ENCODE measurements around the gene HIBADH. TPM values are rescaled to one million over a fixed set of nuclear protein-coding genes. Genes with fewer than 3 reads are reported as not detected.
A peak's percentile ranks its signal among the peaks of the same experiment; 100 is the strongest.

HIBADH gene
- total RNA-seq, 1 donor from 2014 or later, result 21.5 TPM

DNA sequence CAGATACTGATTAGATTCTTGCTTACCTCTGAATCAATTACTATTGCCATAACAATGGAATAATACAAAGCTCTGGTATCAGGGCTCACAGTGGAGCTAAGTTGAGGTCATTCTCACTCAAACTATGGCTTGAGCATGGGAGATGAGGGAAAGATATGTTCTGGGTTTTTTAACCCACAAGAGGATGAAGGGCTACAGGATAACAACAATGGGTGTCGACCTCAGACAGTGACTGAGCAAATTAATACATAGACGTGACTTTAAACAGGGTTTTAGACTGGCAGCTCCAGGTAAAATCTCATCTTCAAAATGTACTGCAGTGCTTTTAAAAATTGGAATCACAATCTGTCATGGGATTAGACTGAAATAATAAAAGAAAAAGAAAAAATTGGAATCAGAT, 7.5 kb upstream of the HIBADH start:
- H3K4me3 Mint-ChIP-seq, result no peak overlapping the region
- no peaks in the 10 kb centered on the region for H3K36me3 Mint-ChIP-seq (ENCODE audit: low read depth)
- H3K9me3 Mint-ChIP-seq, result no peaks in the 10 kb centered on the region
- no peak for DNase-seq
- no peak overlapping the region for H3K27ac Mint-ChIP-seq
- H3K27me3 Mint-ChIP-seq, result peaks cover 13% of the 10 kb centered on the region
- peaks cover 1% of the 10 kb centered on the region for H3K4me1 Mint-ChIP-seq
- intact Hi-C loops (cut with micrococcal nuclease), result no loop called here

DNA sequence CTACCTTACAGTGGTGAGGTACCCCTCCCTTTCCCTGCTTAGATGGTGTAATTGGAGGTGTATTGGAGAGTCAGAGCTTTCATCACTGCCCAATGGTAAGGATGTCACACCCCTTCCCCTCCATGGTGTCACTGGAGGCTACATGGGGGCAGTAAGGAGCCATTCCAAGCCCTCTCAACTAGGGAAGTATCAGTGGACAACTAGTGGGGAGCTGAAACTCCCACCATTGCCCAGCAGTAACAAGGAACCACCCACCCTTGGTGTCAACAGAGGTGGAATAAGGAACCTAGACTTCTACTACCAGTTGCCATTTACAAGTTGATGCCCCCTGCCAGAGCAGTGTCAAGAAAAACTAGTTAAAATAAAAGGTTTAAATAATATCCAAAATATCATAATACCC, 2.8 kb upstream of the HIBADH start:
- Mint-ChIP-seq H3K27ac (no peak overlapping the region), H3K36me3 (ENCODE audit: low read depth) (peaks cover 3% of the 10 kb centered on the region), H3K27me3 (peaks cover 4% of the 10 kb centered on the region), H3K9me3 (no peaks in the 10 kb centered on the region), H3K4me1 (peaks cover 21% of the 10 kb centered on the region), H3K4me3 (no peak overlapping the region)
- intact Hi-C loops (cut with micrococcal nuclease), result loop anchor here (10.0 kb wide), 3 partner anchors 369 to 801 kb away; partner anchors contain the start of gene SKAP2
- no peak for DNase-seq

DNA sequence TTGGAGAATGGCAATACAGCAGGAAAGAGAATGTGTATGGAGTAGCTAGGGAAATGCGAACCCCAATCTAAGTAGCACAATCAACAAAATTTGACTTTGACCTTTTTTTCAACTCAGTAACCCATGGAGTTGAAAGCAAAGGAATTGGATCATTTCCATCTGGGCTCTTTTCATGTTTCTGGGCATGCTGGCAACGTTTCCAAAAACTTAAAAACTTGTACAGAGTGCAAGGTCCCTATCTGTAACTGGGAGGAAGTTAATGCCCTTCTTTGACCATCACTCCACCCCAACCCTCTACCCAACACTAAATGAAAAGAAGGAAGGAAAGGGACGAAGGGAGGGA, 1.3 kb upstream of the HIBADH start:
- Mint-ChIP-seq H3K4me3 (peak overlapping the region; percentile 86), H3K27ac (peak overlapping the region; percentile 91)

DNA sequence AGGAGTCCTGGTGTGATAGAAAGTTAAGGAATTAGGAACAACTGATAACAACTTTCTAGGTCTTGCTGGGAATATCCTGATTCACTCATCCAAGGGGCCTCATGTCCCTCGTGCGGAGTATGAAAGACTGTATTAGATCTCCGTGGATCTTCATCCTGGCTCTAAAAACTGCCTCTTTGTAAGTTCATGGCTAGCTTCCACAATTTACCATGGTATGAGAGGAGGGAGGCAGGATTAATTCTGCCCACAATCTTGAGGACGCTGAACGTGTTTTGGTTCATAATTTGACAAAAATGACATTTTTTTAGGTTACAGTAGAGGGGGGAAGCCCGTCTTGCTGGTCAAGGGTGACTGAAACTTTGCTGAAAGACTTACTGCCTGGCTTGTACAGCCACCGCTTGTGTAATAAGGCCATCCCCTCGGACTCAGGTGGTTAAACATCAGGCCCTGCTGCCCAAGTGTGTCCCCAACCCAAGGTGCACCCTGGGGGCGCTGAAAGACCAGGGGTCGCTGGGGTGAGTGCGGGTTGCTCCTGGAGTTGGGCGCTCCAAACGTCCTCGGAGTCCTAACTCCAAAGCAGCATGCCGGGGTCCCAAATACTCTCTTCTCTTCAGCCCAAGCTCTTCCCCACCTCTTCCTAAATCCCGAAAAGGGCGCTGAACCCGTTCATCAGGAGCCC, 733 bp downstream of the HIBADH start:
- intact Hi-C loops (cut with micrococcal nuclease), result loop anchor here (2.0 to 10.0 kb wide), 5 partner anchors 239 to 797 kb away; partner anchors contain the start of gene SKAP2
- no peaks in the 10 kb centered on the region for H3K9me3 Mint-ChIP-seq
- peak overlapping the region; percentile 86 for H3K4me3 Mint-ChIP-seq
- no peaks in the 10 kb centered on the region for H3K27me3 Mint-ChIP-seq
- peaks cover 21% of the 10 kb centered on the region for H3K4me1 Mint-ChIP-seq
- peaks cover 3% of the 10 kb centered on the region for H3K36me3 Mint-ChIP-seq (ENCODE audit: low read depth)
- DNase-seq, result no peak
- peak overlapping the region; percentile 91 for H3K27ac Mint-ChIP-seq

More for the DNA sequence above, 1.3 kb upstream of the HIBADH start:
- peaks cover 21% of the 10 kb centered on the region for H3K4me1 Mint-ChIP-seq
- H3K27me3 Mint-ChIP-seq, result peaks cover 4% of the 10 kb centered on the region
- intact Hi-C loops (cut with micrococcal nuclease), result loop anchor here (1.0 to 10.0 kb wide), 7 partner anchors 76 to 799 kb away; partner anchors contain the start of genes SKAP2 and TAX1BP1
- H3K9me3 Mint-ChIP-seq, result no peaks in the 10 kb centered on the region
- DNase-seq, result no peak
- peaks cover 3% of the 10 kb centered on the region for H3K36me3 Mint-ChIP-seq (ENCODE audit: low read depth)

DNA sequence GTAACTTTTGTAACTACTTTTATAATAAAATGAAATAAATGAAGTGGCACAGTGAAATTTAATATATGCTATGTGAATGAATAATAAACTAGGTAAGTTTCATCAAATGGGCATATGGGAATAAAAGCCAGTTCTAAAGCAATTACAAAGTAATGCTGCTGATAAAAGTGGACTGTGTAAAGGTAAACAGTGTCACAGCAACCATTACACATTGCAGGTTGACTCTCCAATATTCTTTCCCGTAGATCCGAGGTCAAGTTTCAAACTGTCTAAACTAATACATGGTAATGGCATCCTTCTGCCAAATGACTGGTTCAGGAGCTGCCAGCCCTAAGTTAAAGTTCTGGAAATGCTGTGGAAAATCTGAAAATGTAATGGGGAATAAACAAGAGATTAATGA, 6.0 kb downstream of the HIBADH start:
- intact Hi-C loops (cut with micrococcal nuclease), result no loop called here
- Mint-ChIP-seq H3K4me1 (peaks cover 6% of the 10 kb centered on the region), H3K27ac (no peak overlapping the region), H3K36me3 (ENCODE audit: low read depth) (peaks cover 11% of the 10 kb centered on the region), H3K4me3 (no peak overlapping the region), H3K9me3 (no peaks in the 10 kb centered on the region), H3K27me3 (no peaks in the 10 kb centered on the region)
- no peak for DNase-seq

DNA sequence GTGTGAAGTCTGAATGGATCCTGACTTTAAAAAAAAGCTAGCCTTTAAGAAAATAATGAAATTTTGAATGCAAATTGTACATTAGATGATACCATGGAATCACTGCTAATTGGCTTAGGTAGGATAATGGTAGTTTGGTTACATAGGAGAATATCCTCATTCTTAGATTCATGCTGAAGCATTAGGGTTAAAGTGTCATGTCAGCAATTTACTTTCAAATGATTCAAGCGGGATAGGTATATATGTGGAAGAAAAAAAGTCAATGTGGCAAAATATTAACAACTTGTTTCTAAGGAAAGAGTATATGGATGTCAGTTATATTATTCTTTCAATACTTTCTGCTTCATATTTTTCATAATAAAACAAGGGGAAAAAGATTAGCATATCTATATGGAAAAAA, 7.5 kb downstream of the HIBADH start:
- no peaks in the 10 kb centered on the region for H3K4me1 Mint-ChIP-seq
- DNase-seq, result no peak
- no peak overlapping the region for H3K4me3 Mint-ChIP-seq
- H3K27ac Mint-ChIP-seq, result no peak overlapping the region
- H3K9me3 Mint-ChIP-seq, result no peaks in the 10 kb centered on the region
- no peaks in the 10 kb centered on the region for H3K27me3 Mint-ChIP-seq
- intact Hi-C loops (cut with micrococcal nuclease), result no loop called here
- H3K36me3 Mint-ChIP-seq (ENCODE audit: low read depth), result peaks cover 8% of the 10 kb centered on the region

DNA sequence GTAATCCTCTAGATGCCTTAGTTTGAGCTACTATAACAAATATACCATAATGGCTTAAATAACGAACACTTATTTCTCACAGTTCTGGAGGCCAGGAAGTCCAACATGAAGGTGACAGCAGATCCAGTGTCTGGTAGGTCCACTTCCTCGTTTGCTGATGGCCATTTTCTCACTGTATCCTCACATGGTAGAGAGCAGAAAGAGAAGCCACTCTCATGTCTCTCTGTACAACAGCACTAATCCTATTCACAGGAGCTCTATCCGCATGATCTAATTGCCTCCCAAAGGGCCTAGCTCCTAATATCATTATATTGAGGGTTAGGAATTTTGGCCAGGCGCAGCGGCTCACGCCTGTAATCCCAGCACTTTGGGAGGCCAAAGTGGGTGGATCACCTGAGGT, 10.2 kb downstream of the HIBADH start:
- no peak for DNase-seq
- Mint-ChIP-seq H3K36me3 (ENCODE audit: low read depth) (peaks cover 15% of the 10 kb centered on the region), H3K9me3 (no peaks in the 10 kb centered on the region), H3K27ac (no peak overlapping the region), H3K27me3 (no peaks in the 10 kb centered on the region), H3K4me3 (no peak overlapping the region), H3K4me1 (no peaks in the 10 kb centered on the region)
- intact Hi-C loops (cut with micrococcal nuclease), result no loop called here

DNA sequence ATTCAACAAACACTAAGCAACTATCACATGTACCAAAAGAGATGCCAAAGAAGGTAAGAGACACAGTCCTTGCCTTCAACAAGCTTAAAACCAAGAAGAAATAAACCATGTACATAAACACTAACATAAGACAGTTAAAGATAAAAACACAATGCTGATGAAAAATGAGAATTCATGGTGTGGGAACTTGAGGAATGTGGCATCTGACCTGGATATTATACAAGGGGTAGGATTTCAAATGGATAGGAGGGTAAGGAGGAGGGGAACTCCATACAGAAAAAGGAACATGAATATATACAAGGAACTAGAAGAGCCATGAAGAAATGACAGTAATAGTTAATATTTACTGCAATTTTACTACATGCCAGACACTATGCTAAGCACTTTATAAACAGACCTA, 11.0 kb downstream of the HIBADH start:
- intact Hi-C loops (cut with micrococcal nuclease), result no loop called here
- Mint-ChIP-seq H3K27ac (no peak overlapping the region), H3K9me3 (no peaks in the 10 kb centered on the region), H3K36me3 (ENCODE audit: low read depth) (peaks cover 16% of the 10 kb centered on the region), H3K4me3 (no peak overlapping the region), H3K4me1 (no peaks in the 10 kb centered on the region), H3K27me3 (no peaks in the 10 kb centered on the region)
- DNase-seq, result no peak

DNA sequence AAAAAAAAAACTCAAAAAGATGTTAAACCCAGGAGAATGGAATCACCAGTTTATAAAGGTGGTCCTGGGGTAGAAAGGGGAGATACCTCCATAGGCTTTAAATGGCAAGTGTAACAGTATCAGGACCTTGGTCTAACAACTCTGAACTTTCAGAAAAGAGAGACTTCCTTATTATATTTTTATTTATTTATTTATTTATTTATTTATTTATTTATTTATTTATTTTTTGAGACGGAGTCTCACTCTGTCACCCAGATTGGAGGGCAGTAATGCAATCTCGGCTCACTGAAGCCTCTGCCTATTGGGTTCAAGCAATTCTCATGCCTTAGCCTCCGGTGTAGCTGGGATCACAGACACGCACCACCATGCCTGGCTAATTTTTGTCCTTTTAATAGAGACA, 12.4 kb downstream of the HIBADH start:
- H3K4me3 Mint-ChIP-seq, result no peak overlapping the region
- H3K27me3 Mint-ChIP-seq, result no peaks in the 10 kb centered on the region
- H3K9me3 Mint-ChIP-seq, result no peaks in the 10 kb centered on the region
- intact Hi-C loops (cut with micrococcal nuclease), result no loop called here
- no peak for DNase-seq
- peaks cover 4% of the 10 kb centered on the region for H3K4me1 Mint-ChIP-seq
- no peak overlapping the region for H3K27ac Mint-ChIP-seq
- peaks cover 17% of the 10 kb centered on the region for H3K36me3 Mint-ChIP-seq (ENCODE audit: low read depth)

DNA sequence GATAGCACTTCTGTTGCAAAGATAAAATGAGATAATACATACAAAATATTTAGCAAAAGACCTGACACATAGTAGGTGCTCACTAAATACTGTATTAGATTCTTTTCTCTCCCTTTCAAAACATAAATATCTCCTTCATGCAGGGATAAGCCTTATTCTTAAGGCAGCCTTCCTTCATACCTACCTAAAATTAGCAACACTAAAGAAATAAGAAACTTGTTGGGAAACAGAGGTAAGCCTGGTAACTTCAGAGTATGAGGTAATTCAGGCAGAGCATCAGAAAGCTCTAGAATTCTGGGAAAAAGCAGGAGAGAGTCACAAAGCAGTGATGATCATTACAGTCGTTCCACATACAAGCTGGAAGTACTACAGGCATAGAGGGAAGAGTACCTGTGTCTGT, 15.2 kb downstream of the HIBADH start:
- Mint-ChIP-seq H3K9me3 (no peaks in the 10 kb centered on the region), H3K4me3 (no peak overlapping the region), H3K36me3 (ENCODE audit: low read depth) (peaks cover 16% of the 10 kb centered on the region), H3K27ac (no peak overlapping the region), H3K27me3 (no peaks in the 10 kb centered on the region), H3K4me1 (peaks cover 4% of the 10 kb centered on the region)
- no peak for DNase-seq
- intact Hi-C loops (cut with micrococcal nuclease), result no loop called here

DNA sequence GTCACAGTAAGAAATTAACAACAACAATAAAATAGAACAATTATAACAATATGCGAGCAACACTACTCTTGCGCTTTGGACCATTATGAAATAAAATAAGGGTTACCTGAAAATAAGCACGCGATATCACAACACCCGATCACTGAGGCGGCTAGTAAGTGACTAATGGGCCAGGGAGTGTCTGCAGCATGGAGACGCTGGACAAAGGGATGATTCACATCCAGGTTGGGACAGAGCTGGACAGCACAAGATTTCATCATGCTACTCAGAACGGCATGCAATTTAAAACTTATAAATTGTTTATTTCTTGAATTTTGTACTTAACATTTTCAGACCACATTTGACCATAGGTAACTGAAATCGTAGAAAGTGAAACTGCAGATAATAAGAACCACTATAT, 15.6 kb downstream of the HIBADH start:
- no peak for DNase-seq
- Mint-ChIP-seq H3K36me3 (ENCODE audit: low read depth) (peaks cover 14% of the 10 kb centered on the region), H3K4me1 (peaks cover 4% of the 10 kb centered on the region), H3K4me3 (no peak overlapping the region), H3K27me3 (no peaks in the 10 kb centered on the region), H3K9me3 (no peaks in the 10 kb centered on the region), H3K27ac (no peak overlapping the region)
- intact Hi-C loops (cut with micrococcal nuclease), result no loop called here

DNA sequence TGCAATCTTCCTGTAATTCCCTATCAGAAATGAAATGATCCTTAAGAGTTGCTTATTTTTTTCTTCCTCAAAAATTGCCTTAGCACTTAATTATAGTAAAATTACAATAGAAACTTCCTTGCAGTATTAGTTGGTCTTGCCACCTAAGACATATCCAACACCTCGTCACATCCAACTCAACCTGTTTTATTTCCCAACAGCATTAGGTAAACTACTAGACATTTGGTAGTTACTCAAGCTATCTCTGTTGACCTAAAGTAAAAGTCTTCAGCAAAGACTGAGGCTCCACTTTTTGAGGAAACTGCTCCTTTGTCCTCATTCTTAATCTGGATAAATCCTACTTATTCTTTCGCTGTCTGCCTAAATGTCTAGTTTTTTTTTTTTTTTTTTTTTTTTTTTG, 20.4 kb downstream of the HIBADH start:
- Mint-ChIP-seq H3K36me3 (ENCODE audit: low read depth) (peaks cover 16% of the 10 kb centered on the region), H3K27ac (no peak overlapping the region), H3K4me3 (no peak overlapping the region), H3K27me3 (no peaks in the 10 kb centered on the region), H3K4me1 (peaks cover 6% of the 10 kb centered on the region), H3K9me3 (no peaks in the 10 kb centered on the region)
- no peak for DNase-seq
- intact Hi-C loops (cut with micrococcal nuclease), result no loop called here

DNA sequence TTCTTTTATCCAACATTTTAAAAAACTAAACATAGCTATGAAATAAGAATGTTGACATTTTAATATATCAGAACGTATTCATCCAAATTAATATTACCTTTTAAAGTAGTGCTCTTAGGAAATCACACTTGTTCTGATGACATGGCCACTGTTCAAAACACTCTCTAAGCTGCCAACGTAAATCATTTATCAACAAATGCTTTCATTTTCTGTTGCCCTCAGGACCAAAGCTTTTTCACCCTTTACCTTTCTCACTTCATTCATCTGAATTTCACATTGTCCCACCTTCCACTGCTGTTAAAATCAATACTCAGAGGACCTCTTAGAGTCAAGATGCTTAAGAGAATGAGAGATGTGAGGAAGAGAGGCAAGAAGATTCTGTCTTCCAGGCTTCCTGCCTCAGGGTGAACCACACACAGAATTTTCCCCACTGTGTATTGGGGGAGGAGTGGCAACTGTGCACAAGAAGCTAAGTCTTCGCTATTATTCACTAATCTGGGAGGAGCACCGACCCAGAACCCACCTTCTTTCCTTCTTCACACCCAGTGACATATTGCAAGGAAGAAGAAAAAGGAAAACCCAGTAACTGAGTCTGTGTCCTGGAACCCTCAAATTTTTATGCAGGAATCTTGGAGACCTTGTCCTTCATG, 21.0 kb downstream of the HIBADH start:
- intact Hi-C loops (cut with micrococcal nuclease), result no loop called here
- no peak overlapping the region for H3K27ac Mint-ChIP-seq
- H3K27me3 Mint-ChIP-seq, result no peaks in the 10 kb centered on the region
- H3K4me3 Mint-ChIP-seq, result no peak overlapping the region
- DNase-seq, result no peak
- H3K36me3 Mint-ChIP-seq (ENCODE audit: low read depth), result peaks cover 14% of the 10 kb centered on the region
- no peaks in the 10 kb centered on the region for H3K9me3 Mint-ChIP-seq
- H3K4me1 Mint-ChIP-seq, result peaks cover 6% of the 10 kb centered on the region

DNA sequence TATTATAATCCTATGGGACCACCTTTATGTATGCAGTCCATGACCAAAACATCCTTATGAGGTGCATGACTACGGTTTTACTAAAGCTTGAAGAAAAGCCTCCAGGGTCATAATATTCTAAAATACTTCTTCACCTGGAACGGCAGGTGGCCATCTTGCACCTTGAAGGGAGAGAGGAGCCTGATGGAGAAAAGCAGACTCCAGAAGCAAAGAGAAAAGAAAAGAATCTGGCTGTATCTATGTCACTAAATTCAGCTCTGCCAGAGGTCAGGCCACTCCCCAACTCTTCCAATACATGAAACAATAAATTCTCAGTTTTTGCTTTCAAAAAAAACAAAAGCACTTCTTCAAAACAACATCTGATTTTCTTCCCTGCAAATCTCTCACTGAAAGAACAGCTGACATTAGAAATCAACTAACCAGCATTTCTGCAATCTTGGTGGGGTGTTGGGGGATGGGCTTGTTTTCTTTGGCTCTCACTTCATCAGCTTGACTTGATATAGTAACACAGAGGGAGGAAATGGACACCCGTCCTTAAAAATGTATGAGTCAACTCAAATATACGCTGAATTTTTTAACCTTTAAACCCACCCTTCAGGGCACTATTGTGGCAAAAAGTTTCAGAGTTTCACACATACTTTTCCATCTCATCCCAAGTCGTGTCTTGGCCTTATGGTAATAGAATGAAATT, 21.7 kb downstream of the HIBADH start:
- H3K27ac Mint-ChIP-seq, result no peak overlapping the region
- H3K4me3 Mint-ChIP-seq, result no peak overlapping the region

More for the DNA sequence above, 21.7 kb downstream of the HIBADH start:
- no peaks in the 10 kb centered on the region for H3K27me3 Mint-ChIP-seq
- DNase-seq, result no peak
- H3K4me1 Mint-ChIP-seq, result peaks cover 6% of the 10 kb centered on the region
- H3K36me3 Mint-ChIP-seq (ENCODE audit: low read depth), result peaks cover 14% of the 10 kb centered on the region
- intact Hi-C loops (cut with micrococcal nuclease), result no loop called here
- no peaks in the 10 kb centered on the region for H3K9me3 Mint-ChIP-seq

Data from activated CD4-positive, alpha-beta T cell treated with anti-CD3 and anti-CD28 coated beads, Interleukin-2, amount 10 ng/mL, durations not matched to agents 24 days and 14 days (primary cell).